GM20000 (cell line): ENCODE data around the gene RBM23.
A peak's percentile ranks its signal among the peaks of the same experiment; 100 is the strongest.

ENCODE experiments used
- DNase-seq: peaks from one replicate; pipeline ENCODE4 v3.0.0; 2012; ENCODE audit warnings: low spot score
- TF ChIP-seq, protein P1 (sequence below): IDR thresholded peaks from 2 replicates; pipeline ENCODE4 v1.5.1; 2012; ENCODE audit warnings: mild to moderate bottlenecking, control low read depth; ENCODE audit errors: extremely low read depth, missing control alignments

Gene RBM23

DNA sequence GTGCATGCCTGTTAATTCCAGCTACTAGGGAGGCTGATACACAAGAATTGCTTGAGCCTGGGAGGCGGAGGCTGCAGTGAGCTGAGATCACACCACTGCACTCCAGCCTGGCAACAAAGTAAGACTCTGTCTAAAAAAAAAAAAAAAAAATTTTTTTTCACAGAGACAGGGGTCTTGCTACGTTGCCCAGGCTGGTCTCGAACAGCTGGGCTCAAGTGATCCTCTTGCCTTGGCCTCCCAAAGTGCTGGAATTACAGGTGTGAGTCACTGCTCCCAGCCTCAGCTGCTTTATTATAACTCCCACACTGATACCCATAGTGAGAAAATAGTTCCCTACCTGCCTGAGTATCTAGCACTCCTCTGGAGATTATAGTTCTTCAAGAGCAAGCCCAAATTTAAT is 26.7 kb upstream of the RBM23 start:
- DNase-seq: no peak
- TF ChIP-seq, protein P1, sequence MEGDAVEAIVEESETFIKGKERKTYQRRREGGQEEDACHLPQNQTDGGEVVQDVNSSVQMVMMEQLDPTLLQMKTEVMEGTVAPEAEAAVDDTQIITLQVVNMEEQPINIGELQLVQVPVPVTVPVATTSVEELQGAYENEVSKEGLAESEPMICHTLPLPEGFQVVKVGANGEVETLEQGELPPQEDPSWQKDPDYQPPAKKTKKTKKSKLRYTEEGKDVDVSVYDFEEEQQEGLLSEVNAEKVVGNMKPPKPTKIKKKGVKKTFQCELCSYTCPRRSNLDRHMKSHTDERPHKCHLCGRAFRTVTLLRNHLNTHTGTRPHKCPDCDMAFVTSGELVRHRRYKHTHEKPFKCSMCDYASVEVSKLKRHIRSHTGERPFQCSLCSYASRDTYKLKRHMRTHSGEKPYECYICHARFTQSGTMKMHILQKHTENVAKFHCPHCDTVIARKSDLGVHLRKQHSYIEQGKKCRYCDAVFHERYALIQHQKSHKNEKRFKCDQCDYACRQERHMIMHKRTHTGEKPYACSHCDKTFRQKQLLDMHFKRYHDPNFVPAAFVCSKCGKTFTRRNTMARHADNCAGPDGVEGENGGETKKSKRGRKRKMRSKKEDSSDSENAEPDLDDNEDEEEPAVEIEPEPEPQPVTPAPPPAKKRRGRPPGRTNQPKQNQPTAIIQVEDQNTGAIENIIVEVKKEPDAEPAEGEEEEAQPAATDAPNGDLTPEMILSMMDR: no peak

DNA sequence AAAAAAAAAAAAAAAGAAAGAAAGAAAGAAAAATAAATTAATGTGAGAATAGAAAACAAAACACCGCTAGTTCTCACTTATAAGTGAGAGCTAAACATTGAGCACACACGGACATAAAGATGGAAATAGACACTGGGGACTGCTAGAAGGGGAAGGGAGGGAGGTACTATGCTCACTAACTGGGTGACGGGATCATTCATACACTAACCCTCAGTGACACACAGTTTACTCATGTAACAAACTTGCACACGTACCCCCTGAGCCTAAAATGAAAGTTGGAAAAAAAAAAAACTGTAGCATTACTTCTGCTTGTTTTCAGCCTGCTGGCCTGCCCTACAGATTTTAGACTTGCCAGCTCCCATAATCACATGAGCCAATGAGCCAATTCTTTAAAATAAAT is 20.7 kb upstream of the RBM23 start:
- DNase-seq: no peak
- TF ChIP-seq, protein P1: no peak

DNA sequence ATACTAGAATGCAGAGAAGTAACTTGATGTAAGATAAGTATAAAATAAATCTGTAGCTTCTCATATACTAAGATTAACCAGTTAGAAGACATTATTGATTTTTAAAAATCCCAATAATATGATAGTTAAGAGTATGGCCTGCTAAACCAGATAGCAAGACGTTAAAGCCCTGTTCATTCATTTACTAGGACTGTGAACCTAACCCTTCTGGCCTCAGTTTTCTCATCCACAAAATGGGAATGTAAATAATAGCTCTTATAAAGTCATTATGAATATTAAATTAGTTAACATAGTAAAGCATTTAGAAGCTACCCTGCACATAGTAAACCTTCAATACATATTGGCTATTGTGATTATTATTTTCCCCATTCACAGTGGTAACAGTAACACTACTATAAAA is 16.2 kb upstream of the RBM23 start:
- TF ChIP-seq, protein P1: no peak
- no peak for DNase-seq

DNA sequence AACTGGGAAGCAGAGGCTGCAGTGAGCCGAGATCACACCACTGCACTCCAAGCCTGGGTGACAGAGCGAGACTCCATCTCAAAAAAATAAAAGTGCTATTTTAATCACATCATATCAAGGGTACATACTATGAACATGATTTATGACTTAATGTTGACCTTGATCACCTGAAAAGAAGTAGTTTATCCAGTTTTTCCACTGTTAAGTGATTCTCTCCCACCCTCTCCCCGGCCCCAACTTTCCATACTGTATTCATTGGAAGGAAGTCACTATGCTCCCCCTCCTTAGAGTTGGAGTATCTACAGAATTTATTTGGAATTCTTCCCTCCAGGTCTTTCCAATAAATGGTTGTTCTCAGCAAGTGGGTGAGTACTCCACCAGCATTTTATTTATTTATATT is 13.2 kb upstream of the RBM23 start:
- TF ChIP-seq, protein P1: no peak
- DNase-seq: no peak

DNA sequence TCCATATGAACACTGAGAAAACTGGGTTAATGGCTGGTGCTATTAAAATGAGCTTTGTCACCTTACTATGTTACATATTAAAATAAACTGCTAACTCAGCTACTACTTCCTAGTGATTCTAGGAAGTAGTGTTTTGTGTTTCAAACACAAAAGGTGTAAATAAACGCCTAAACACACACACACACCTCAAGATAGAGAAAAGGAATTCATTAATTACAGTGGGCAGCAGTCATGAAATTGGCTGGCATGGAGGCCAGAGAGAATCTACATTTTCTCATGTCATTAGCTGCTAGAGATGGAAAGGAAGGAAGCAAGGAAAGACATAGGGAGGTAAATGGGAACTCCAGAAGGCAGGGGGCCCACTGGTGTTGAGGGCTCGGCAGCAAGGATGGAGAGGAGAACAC is 11.0 kb upstream of the RBM23 start:
- DNase-seq: no peak
- TF ChIP-seq, protein P1: no peak

DNA sequence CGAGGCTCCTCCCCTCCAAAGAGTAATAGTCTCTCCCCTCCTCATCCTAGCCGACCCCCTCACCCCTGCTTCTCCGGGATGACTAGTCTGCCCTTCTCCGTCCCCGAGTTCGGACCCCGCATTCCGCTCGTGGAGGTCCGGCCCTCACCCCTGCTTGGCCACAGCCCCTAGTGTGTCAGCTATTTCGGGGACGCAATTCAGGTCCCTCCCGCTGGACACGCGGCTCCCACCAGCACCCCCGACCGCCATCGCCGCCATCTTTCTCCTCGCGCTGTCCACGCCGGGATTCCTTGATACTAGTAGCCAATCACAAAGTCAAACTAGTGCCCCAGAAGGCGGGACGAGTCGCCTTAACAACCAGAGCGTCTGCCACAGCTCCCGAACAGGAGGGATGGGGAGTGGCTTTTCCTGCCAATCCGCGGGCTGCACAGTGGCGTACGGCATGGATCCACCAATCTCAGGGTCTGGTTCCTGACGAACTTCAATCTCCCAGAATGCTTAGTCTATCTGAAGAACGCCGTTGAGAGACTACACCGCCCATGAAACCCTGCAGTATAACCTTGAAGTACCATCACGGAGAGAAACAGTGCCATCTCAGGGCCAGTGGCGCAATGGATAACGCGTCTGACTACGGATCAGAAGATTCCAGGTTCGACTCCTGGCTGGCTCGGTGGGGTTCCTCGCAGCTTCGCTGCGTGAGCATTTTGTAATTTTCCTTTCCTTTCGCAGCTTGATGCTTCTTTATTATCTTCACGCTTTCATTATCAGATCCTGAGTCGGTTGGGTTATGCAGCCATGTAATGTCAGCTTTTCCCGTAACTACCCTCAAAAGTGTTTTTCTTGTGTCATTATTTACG is 10.4 kb upstream of the RBM23 start, which contains the start of gene PRMT5:
Gene PRMT5 (minus strand): TSS at position 273 of the 857 bp plus-strand sequence. CDS start 15 bp downstream, at position 258.
- TF ChIP-seq, protein P1: no peak
- DNase-seq: peak; percentile 91

DNA sequence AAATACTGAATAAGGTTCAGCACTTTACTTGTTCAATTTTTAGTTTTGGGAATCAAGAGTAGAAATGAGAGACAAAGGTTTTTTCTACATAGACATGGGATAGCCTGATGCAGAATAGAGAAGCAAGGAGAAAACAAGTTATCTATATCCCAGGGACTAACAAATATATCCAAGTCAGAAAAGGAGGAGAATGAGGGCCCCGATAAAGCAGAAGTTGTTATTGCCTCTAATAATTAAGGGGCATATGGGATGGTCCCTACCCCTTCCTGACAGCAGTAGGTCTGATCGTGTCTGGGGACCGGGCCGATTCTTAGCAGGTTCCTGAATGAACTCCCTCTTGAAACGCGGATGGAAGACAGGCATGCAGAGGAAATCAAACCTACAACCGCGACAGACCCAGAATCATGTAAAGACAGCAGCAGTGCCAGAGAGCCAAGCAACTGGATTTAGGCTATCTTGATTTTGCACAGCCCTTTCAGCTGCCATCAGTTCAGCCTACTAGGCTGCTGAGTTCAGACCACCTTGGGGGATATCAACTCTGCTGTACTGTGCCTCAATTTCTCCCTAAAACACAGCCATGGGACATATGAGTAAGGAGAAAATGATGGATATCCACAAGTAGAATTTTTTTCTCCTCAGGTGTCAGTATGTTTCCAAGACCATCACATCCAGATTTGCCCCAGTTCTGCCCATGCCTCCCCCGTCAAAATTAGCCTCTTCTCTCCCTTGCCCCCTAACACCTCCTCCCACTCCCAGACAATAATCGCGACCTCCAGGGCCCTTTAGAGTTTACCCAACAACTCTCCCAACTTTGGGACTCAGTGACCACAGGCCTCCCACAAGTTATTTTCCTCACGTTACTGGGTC is 9.5 kb upstream of the RBM23 start:
- TF ChIP-seq, protein P1: no peak
- no peak for DNase-seq
